IMR-90 (cell line): ENCODE data around the gene SLC2A10. TPM values are rescaled to one million over a fixed set of nuclear protein-coding genes. Genes with fewer than 3 reads are reported as not detected.
A peak's percentile ranks its signal among the peaks of the same experiment; 100 is the strongest.

Experiments
- ATAC-seq: fragments of 200-7000 bp; cut with Tn5 transposase; 2 replicates; pipeline ENCODE4 v1.9.1; 2020; ENCODE audit warnings: low read depth, mild to moderate bottlenecking, moderate library complexity
- BruUV-seq: library from RNA; stranded (reverse); fragments of 400-500 nt; replicated peaks from 2 replicates; lab custom pipeline; 2021; lab: Mats Ljungman, UMichigan
- CTCF ChIA-PET: fragments of 300-600 bp; formaldehyde crosslinking; extraction: SDS; loops from one replicate; lab custom pipeline; 2021; ENCODE audit warnings: antibody characterized with exemption; lab: Yijun Ruan, JAX
- POLR2A ChIA-PET: fragments of 300-600 bp; sonication (Branson Sonifier 250); formaldehyde crosslinking; loops from one replicate; lab custom pipeline; 2022; ENCODE audit warnings: antibody characterized with exemption; ENCODE audit not compliant: unreplicated experiment; lab: Charles Lee
- DNase-seq: peaks from one replicate; pipeline ENCODE4 v3.0.0; 2013
- H2AFZ ChIP-seq: replicated peaks from 2 replicates; pipeline ENCODE3; 2013; ENCODE audit warnings: low read length, mild to moderate bottlenecking; ENCODE audit not compliant: poor library complexity
- H2AK5ac ChIP-seq: 2 replicates; pipeline ENCODE4 v1.6.1; 2013; ENCODE audit warnings: low read depth, low read length, inconsistent platforms
- H2AK9ac ChIP-seq: replicated peaks from 2 replicates; pipeline ENCODE3; 2013; ENCODE audit warnings: mild to moderate bottlenecking, low read depth, low read length, moderate library complexity; ENCODE audit not compliant: poor library complexity
- H2BK120ac ChIP-seq: 2 replicates; pipeline ENCODE4 v1.6.1; 2013; ENCODE audit warnings: low read depth, low read length, inconsistent platforms
- H2BK15ac ChIP-seq: 3 replicates; pipeline ENCODE4 v1.6.1; 2013; ENCODE audit warnings: low read depth, low read length, inconsistent platforms
- H2BK20ac ChIP-seq: 2 replicates; pipeline ENCODE4 v1.6.1; 2013; ENCODE audit warnings: low read depth, mild to moderate bottlenecking, inconsistent platforms, low read length, moderate library complexity
- H2BK5ac ChIP-seq: 2 replicates; pipeline ENCODE4 v1.6.1; 2013; ENCODE audit warnings: mild to moderate bottlenecking, low read depth, low read length, inconsistent platforms; ENCODE audit not compliant: poor library complexity, severe bottlenecking
- H3K14ac ChIP-seq: replicated peaks from 2 replicates; pipeline ENCODE4 v1.6.1; 2013; ENCODE audit warnings: low read depth, low read length, inconsistent platforms
- H3K18ac ChIP-seq: 2 replicates; pipeline ENCODE4 v1.6.1; 2013; ENCODE audit warnings: low read depth, low read length, control low read depth
- H3K23ac ChIP-seq: 2 replicates; pipeline ENCODE4 v1.6.1; 2013; ENCODE audit warnings: low read depth, low read length, inconsistent platforms
- H3K27ac ChIP-seq: 2 replicates; pipeline ENCODE4 v1.5.1; 2013; ENCODE audit warnings: mild to moderate bottlenecking, control low read depth, low read length; ENCODE audit not compliant: insufficient read depth
- H3K27me3 ChIP-seq: 2 replicates; pipeline ENCODE4 v1.6.1; 2013; ENCODE audit warnings: low read length; ENCODE audit not compliant: control insufficient read depth, insufficient read depth
- H3K36me3 ChIP-seq: 2 replicates; pipeline ENCODE4 v1.6.1; 2013; ENCODE audit warnings: low read length, mixed read lengths; ENCODE audit not compliant: control insufficient read depth, insufficient read depth
- H3K4ac ChIP-seq: 2 replicates; pipeline ENCODE4 v1.6.1; 2013; ENCODE audit warnings: low read depth, low read length, inconsistent platforms
- H3K4me1 ChIP-seq: 2 replicates; pipeline ENCODE4 v1.6.1; 2013; ENCODE audit warnings: low read length, mixed read lengths; ENCODE audit not compliant: control insufficient read depth, insufficient read depth
- H3K4me2 ChIP-seq: 2 replicates; pipeline ENCODE4 v1.6.1; 2013; ENCODE audit warnings: low read depth, mild to moderate bottlenecking, control low read depth, low read length, moderate library complexity
- H3K4me3 ChIP-seq: 2 replicates; pipeline ENCODE4 v1.5.1; 2013; ENCODE audit warnings: low read depth, mild to moderate bottlenecking, control low read depth, low read length, moderate library complexity; ENCODE audit not compliant: insufficient read depth
- H3K56ac ChIP-seq: 2 replicates; pipeline ENCODE4 v1.6.1; 2013; ENCODE audit warnings: low read length, inconsistent platforms; ENCODE audit not compliant: insufficient read depth; ENCODE audit errors: extremely low read depth
- H3K79me1 ChIP-seq, 2 experiments: 2 replicates each; pipeline ENCODE4 v1.6.1; 2013; ENCODE audit warnings: low read length in 2 of 2, inconsistent platforms in 1 of 2, low read depth in 1 of 2
- H3K9ac ChIP-seq: 2 replicates; pipeline ENCODE4 v1.6.1; 2013; ENCODE audit warnings: low read depth, low read length, control low read depth
- H3K9me1 ChIP-seq: 2 replicates; pipeline ENCODE4 v1.6.1; 2013; ENCODE audit warnings: low read length, inconsistent platforms; ENCODE audit not compliant: insufficient read depth
- H3K9me3 ChIP-seq: 2 replicates; pipeline ENCODE4 v1.6.1; 2013; ENCODE audit warnings: low read length; ENCODE audit not compliant: control insufficient read depth, insufficient read depth
- H4K20me1 ChIP-seq: 2 replicates; pipeline ENCODE4 v1.6.1; 2013; ENCODE audit warnings: low read length, inconsistent platforms; ENCODE audit not compliant: insufficient read depth
- H4K5ac ChIP-seq: 2 replicates; pipeline ENCODE4 v1.6.1; 2013; ENCODE audit warnings: mild to moderate bottlenecking, low read depth, low read length, control low read depth
- H4K8ac ChIP-seq, 2 experiments: 2 replicates each; pipeline ENCODE4 v1.6.1; 2013; ENCODE audit warnings: low read depth in 2 of 2, low read length in 2 of 2, control low read depth in 1 of 2, inconsistent platforms in 1 of 2
- H4K91ac ChIP-seq: 2 replicates; pipeline ENCODE4 v1.6.1; 2013; ENCODE audit warnings: low read depth, low read length, inconsistent platforms; ENCODE audit not compliant: insufficient read depth
- BHLHE40 ChIP-seq: fragments of 150-350 bp; IDR thresholded peaks from 2 replicates; pipeline ENCODE4 v1.6.1; 2016; ENCODE audit warnings: mild to moderate bottlenecking, low read depth, low read length
- CEBPB ChIP-seq: IDR thresholded peaks from 2 replicates; pipeline ENCODE4 v1.6.1; 2012; ENCODE audit warnings: low read depth, low read length, improper control_type of control experiment
- CHD1 ChIP-seq: IDR thresholded peaks from 2 replicates; pipeline ENCODE4 v1.6.1; 2012; ENCODE audit warnings: low read depth, low read length, improper control_type of control experiment
- CTCF ChIP-seq: conservative IDR thresholded peaks from 2 replicates; pipeline ENCODE4 v1.5.1; 2012; ENCODE audit warnings: mild to moderate bottlenecking, low read depth, low read length, improper control_type of control experiment
- ELK1 ChIP-seq: fragments of 150-350 bp; IDR thresholded peaks from 2 replicates; pipeline ENCODE4 v1.6.1; 2016; ENCODE audit warnings: low read depth, mild to moderate bottlenecking, low read length, moderate library complexity, borderline replicate concordance
- MAFK ChIP-seq: IDR thresholded peaks from 2 replicates; pipeline ENCODE4 v1.6.1; 2012; ENCODE audit warnings: low read depth, low read length, improper control_type of control experiment
- MAZ ChIP-seq: IDR thresholded peaks from 2 replicates; pipeline ENCODE4 v1.6.1; 2012; ENCODE audit warnings: low read depth, mild to moderate bottlenecking, low read length, improper control_type of control experiment, moderate library complexity, borderline replicate concordance
- MXI1 ChIP-seq: IDR thresholded peaks from 2 replicates; pipeline ENCODE4 v1.6.1; 2012; ENCODE audit warnings: low read depth, mild to moderate bottlenecking, low read length, moderate library complexity, borderline replicate concordance
- NFE2L2 ChIP-seq: fragments of 150-350 bp; IDR thresholded peaks from 2 replicates; pipeline ENCODE4 v1.6.1; 2016; ENCODE audit warnings: low read depth, mild to moderate bottlenecking, low read length
- POLR2A ChIP-seq: IDR thresholded peaks from 2 replicates; pipeline ENCODE4 v1.6.1; 2012; ENCODE audit warnings: mild to moderate bottlenecking, low read depth, low read length
- RCOR1 ChIP-seq: IDR thresholded peaks from 2 replicates; pipeline ENCODE4 v1.6.1; 2012; ENCODE audit warnings: mild to moderate bottlenecking, low read length, improper control_type of control experiment; ENCODE audit not compliant: insufficient replicate concordance
- RFX5 ChIP-seq: IDR thresholded peaks from 2 replicates; pipeline ENCODE4 v1.8.0; 2012; ENCODE audit warnings: low read depth, mild to moderate bottlenecking, low read length, moderate library complexity
- USF2 ChIP-seq: fragments of 150-350 bp; IDR thresholded peaks from 2 replicates; pipeline ENCODE4 v1.6.1; 2017; ENCODE audit warnings: mild to moderate bottlenecking, antibody characterized with exemption, low read length, low read depth
- WGBS, 2 experiments: methylation state at CpG; one replicate each; pipeline versions ENCODE4 v1.1.5 to v1.1.7; 2013; ENCODE audit warnings: missing lambda C conversion rate in 2 of 2; ENCODE audit not compliant: insufficient read length in 1 of 2; ENCODE audit errors: extremely low coverage in 2 of 2; 5-methylcytosine and 5-hydroxymethylcytosine counted together
- dilution Hi-C: fragments of 300-500 bp; cut with HindIII; formaldehyde crosslinking; loops from one replicate; pipeline ENCODE4 v1.14.3; 2018; ENCODE audit warnings: low sequenced_read_pairs; ENCODE audit not compliant: unreplicated experiment
- in situ Hi-C: fragments of 300-500 bp; cut with MboI; formaldehyde crosslinking; loops from 3 replicates; pipeline ENCODE4 v1.14.3; 2019; ENCODE audit warnings: low sequenced_read_pairs, inconsistent platforms, mixed read lengths
- intact Hi-C: fragments of 100-400 bp; cut with micrococcal nuclease; formaldehyde crosslinking; loops from 2 replicates; pipeline ENCODE4 v1.10.0; 2022
- polyA plus RNA-seq, 3 experiments: library from polyadenylated mRNA; depleted of rRNA; stranded (reverse); fragments of >200 nt; gene quantifications; 2 replicates each; pipeline ENCODE4 v1.2.3, GENCODE V29; 2012; ENCODE audit warnings: low replicate concordance in 1 of 3
- total RNA-seq: library from RNA; depleted of rRNA; stranded (reverse); fragments of >200 nt; gene quantifications from 2 replicates; pipeline ENCODE4 v1.2.3, GENCODE V29; 2012

SLC2A10 gene
- total and polyA plus RNA-seq, 2 of the 4 experiments (the other 2 are of a cell fraction): 15.2 to 22.0 TPM

- peak; percentile 96 for ATAC-seq
- H3K4ac ChIP-seq: peak within 1 kb of the TSS; percentile 96
- ChIA-PET POLR2A (interaction anchor here (1.0 kb wide), 1 partner anchor 16 kb away, joined by 4 read pairs; no protein-coding TSS in a partner anchor), CTCF (interaction anchor here (0.6 kb wide), 1 partner anchor 433 kb away, joined by 3 read pairs; no protein-coding TSS in a partner anchor)
- peak within 1 kb of the TSS; percentile 86 to 100 for H4K8ac ChIP-seq
- peak within 1 kb of the TSS; percentile 100 for H3K14ac ChIP-seq
- H2AK5ac ChIP-seq: peak within 1 kb of the TSS; percentile 83
- peak within 1 kb of the TSS; percentile 99 for H2BK5ac ChIP-seq
- H3K56ac ChIP-seq: peak within 1 kb of the TSS; percentile 99
- WGBS, 2 experiments: 0% methylated on average over 53 of the region's 71 CpGs; no CpG with 5 or more reads in 1 of the 2 experiments
- peak within 1 kb of the TSS; percentile 98 for H3K9ac ChIP-seq
- H4K91ac ChIP-seq: peak within 1 kb of the TSS; percentile 81
- H3K27me3 ChIP-seq: no peaks in the 10 kb centered on the region
- H3K27ac ChIP-seq: peak within 1 kb of the TSS; percentile 82
- peaks cover 5% of the 10 kb centered on the region; the same call in 1 of the 2 replicates for H3K9me1 ChIP-seq
- peak within 1 kb of the TSS; percentile 99 for H4K5ac ChIP-seq
- peaks cover 3% of the 10 kb centered on the region; the same call in 1 of the 2 replicates for H3K4me1 ChIP-seq
- H4K20me1 ChIP-seq: no peaks in the 10 kb centered on the region
- TF ChIP-seq POLR2A (peak; percentile 96), MXI1 (peak; percentile 24; the same call in 1 of the 2 replicates), ELK1 (no peak), CTCF (0 out of 2 replicates have a peak, but pooled peaks have one; percentile 22), RCOR1 (no peak), CHD1 (0 out of 2 replicates have a peak, but pooled peaks have one; percentile 63), USF2 (peak; percentile 47; the same call in 1 of the 2 replicates), BHLHE40 (no peak), MAZ (peak; percentile 57; the same call in 1 of the 2 replicates), NFE2L2 (no peak), RFX5 (no peak), MAFK (no peak), CEBPB (peak; percentile 38; the same call in 1 of the 2 replicates)
- no TSS peak for BruUV-seq
- H3K4me2 ChIP-seq: peak within 1 kb of the TSS; percentile 100
- peak within 1 kb of the TSS; percentile 78 for H2BK120ac ChIP-seq
- peaks cover 5% of the 10 kb centered on the region for H3K36me3 ChIP-seq
- DNase-seq: peak; percentile 100
- in situ Hi-C loops (no loop called here), dilution Hi-C loops (no loop called here), intact Hi-C loops (loop anchor here (5.0 kb wide), 1 partner anchor 1727 kb away; the partner anchor contains the start of gene TOMM34)
- H3K4me3 ChIP-seq: peak within 1 kb of the TSS; percentile 70
- peak within 1 kb of the TSS; percentile 99 for H3K23ac ChIP-seq
- peak within 1 kb of the TSS; percentile 97 for H2AFZ ChIP-seq
- peak within 1 kb of the TSS; percentile 94 for H3K18ac ChIP-seq
- peak within 1 kb of the TSS; percentile 53; the same call in 2 of the 3 replicates for H2BK15ac ChIP-seq
- no peaks in the 10 kb centered on the region for H3K9me3 ChIP-seq
- H3K79me1 ChIP-seq: peaks cover 11 to 41% of the 10 kb centered on the region in 2 experiments
- H2AK9ac ChIP-seq: peak within 1 kb of the TSS; percentile 95
- H2BK20ac ChIP-seq: peak within 1 kb of the TSS; percentile 56; the same call in 1 of the 2 replicates
Measured at GRCh38 chr20:46689082-46689753, 20.2 kb upstream of the SLC2A10 start, which contains the start of gene TP53RK. Gene TP53RK (minus strand): TSS chr20:46689444. CDS start chr20:46689414, 30 bp downstream.
